ENCODE data around the gene GGTLC1. TPM values are rescaled to one million over a fixed set of nuclear protein-coding genes. Genes with fewer than 3 reads are reported as not detected.

Gene GGTLC1
- total RNA-seq, result not detected

GRCh38 chr20:23988561-23988960 is at the start of gene GGTLC1:
Gene GGTLC1, minus strand, starts transcription at chr20:23988779. Its CDS starts 2,168 bp downstream, at chr20:23986611.
- Histone ChIP-seq H3K4me1 (no peaks in the 10 kb centered on the region), H3K36me3 (no peaks in the 10 kb centered on the region), H3K9me3 (no peaks in the 10 kb centered on the region), H3K4me3 (no peak within 1 kb of the TSS), H3K27me3 (no peaks in the 10 kb centered on the region), H3K27ac (no peak within 1 kb of the TSS)
- no peak for TF ChIP-seq CTCF (IDR thresholded peaks at IDR 0.05)
- TF ChIP-seq POLR2A (IDR thresholded peaks at IDR 0.05), result no peak
- TF ChIP-seq POLR2AphosphoS5 (IDR thresholded peaks at IDR 0.05), result no peak
- DNase-seq (ENCODE audit: low spot score in 2 of 2), result no peak
- intact Hi-C loops (cut with DNase I; ENCODE audit: low total_unique reads), result no loop called here

- TF ChIP-seq POLR2AphosphoS5 (IDR thresholded peaks at IDR 0.05) (no peak), CTCF (IDR thresholded peaks at IDR 0.05) (no peak), POLR2A (IDR thresholded peaks at IDR 0.05) (no peak)
- Histone ChIP-seq H3K27ac (no peak overlapping the region), H3K4me3 (no peak overlapping the region), H3K36me3 (no peaks in the 10 kb centered on the region), H3K9me3 (no peaks in the 10 kb centered on the region), H3K4me1 (no peaks in the 10 kb centered on the region), H3K27me3 (no peaks in the 10 kb centered on the region)
- intact Hi-C loops (cut with DNase I; ENCODE audit: low total_unique reads), result no loop called here
- DNase-seq (ENCODE audit: low spot score in 2 of 2), result no peak
These were observed 46.2 kb upstream of the GGTLC1 start for GRCh38 chr20:24034820-24035219.

- H3K27me3 ChIP-seq, result no peaks in the 10 kb centered on the region
- no peaks in the 10 kb centered on the region for H3K4me1 ChIP-seq
- no peak for DNase-seq (ENCODE audit: low spot score in 2 of 2)
- intact Hi-C loops (cut with DNase I; ENCODE audit: low total_unique reads), result no loop called here
- no peaks in the 10 kb centered on the region for H3K36me3 ChIP-seq
- TF ChIP-seq POLR2A (IDR thresholded peaks at IDR 0.05) (no peak), POLR2AphosphoS5 (IDR thresholded peaks at IDR 0.05) (no peak), CTCF (IDR thresholded peaks at IDR 0.05) (no peak)
- no peak overlapping the region for H3K4me3 ChIP-seq
- H3K27ac ChIP-seq, result no peak overlapping the region
- H3K9me3 ChIP-seq, result no peaks in the 10 kb centered on the region
These were observed 45.0 kb upstream of the GGTLC1 start for GRCh38 chr20:24033565-24033964.

- no peaks in the 10 kb centered on the region for H3K36me3 ChIP-seq
- no peak overlapping the region for H3K4me3 ChIP-seq
- DNase-seq (ENCODE audit: low spot score in 2 of 2), result no peak
- H3K9me3 ChIP-seq, result no peaks in the 10 kb centered on the region
- TF ChIP-seq POLR2A (IDR thresholded peaks at IDR 0.05) (no peak), CTCF (IDR thresholded peaks at IDR 0.05) (no peak), POLR2AphosphoS5 (IDR thresholded peaks at IDR 0.05) (no peak)
- no peak overlapping the region for H3K27ac ChIP-seq
- no peaks in the 10 kb centered on the region for H3K27me3 ChIP-seq
- no peaks in the 10 kb centered on the region for H3K4me1 ChIP-seq
- intact Hi-C loops (cut with DNase I; ENCODE audit: low total_unique reads), result no loop called here
These were observed 44.6 kb upstream of the GGTLC1 start for GRCh38 chr20:24033151-24033550.

- intact Hi-C loops (cut with DNase I; ENCODE audit: low total_unique reads), result no loop called here
- TF ChIP-seq POLR2AphosphoS5 (IDR thresholded peaks at IDR 0.05) (no peak), POLR2A (IDR thresholded peaks at IDR 0.05) (no peak)
- Histone ChIP-seq H3K4me3 (no peak overlapping the region), H3K9me3 (no peaks in the 10 kb centered on the region), H3K27me3 (no peaks in the 10 kb centered on the region), H3K4me1 (no peaks in the 10 kb centered on the region), H3K27ac (no peak overlapping the region), H3K36me3 (no peaks in the 10 kb centered on the region)
- DNase-seq (ENCODE audit: low spot score in 2 of 2), result no peak
These were observed 43.9 kb upstream of the GGTLC1 start for GRCh38 chr20:24032400-24032898.

- peak overlapping the region in 1 of 2 donors; percentile 48 for H3K27ac ChIP-seq
These were observed 38.6 kb upstream of the GGTLC1 start for GRCh38 chr20:24027229-24027628.

More at GRCh38 chr20:24027229-24027628, 38.6 kb upstream of the GGTLC1 start:
- peak in 1 of 2 donors; percentile 33 for DNase-seq (ENCODE audit: low spot score in 2 of 2)
- intact Hi-C loops (cut with DNase I; ENCODE audit: low total_unique reads), result no loop called here
- Histone ChIP-seq H3K4me3 (no peak overlapping the region), H3K4me1 (no peaks in the 10 kb centered on the region), H3K36me3 (no peaks in the 10 kb centered on the region), H3K9me3 (no peaks in the 10 kb centered on the region), H3K27me3 (no peaks in the 10 kb centered on the region)
- TF ChIP-seq CTCF (IDR thresholded peaks at IDR 0.05) (no peak), POLR2AphosphoS5 (IDR thresholded peaks at IDR 0.05) (peak in 1 of 3 donors; percentile 84), POLR2A (IDR thresholded peaks at IDR 0.05) (no peak)

Measured in breast epithelium (tissue), 4 donors.